GM21526 (cell line): Measurements from ENCODE around the gene CYP2A6.
"Not testable (repeated sequence)": the region's sequence is repeated elsewhere in the genome, so short reads cannot be mapped to it uniquely, and the experiment has no call there.

Experiments used
- ATAC-seq: cut with Tn5 transposase; IDR thresholded peaks from one replicate; pipeline ENCODE4 v1.9.1; 2021; ENCODE audit warnings: moderate library complexity; ENCODE audit not compliant: unreplicated experiment, low FRiP score

CYP2A6 gene

DNA sequence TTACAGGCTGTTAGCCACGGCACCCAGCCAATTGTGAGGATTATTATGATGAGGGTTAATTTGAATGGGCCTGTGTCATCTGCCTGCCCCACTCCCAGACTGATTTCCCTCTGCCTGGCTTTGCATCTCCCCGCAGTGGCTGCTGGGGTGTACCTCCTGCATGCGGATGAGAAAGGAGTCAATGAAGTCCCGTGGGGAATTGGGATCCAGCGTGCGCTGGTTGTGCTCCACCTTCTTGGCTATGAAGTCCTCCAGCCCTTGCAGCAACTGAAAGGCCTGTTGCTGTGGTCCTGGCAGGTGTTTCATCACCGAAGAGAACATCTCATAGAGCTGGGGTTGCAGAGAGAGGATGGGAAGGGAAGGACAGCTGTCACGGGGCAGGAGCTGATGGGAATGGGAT lies 3.5 kb downstream of the CYP2A6 start:
- not testable (repeated sequence) for ATAC-seq

DNA sequence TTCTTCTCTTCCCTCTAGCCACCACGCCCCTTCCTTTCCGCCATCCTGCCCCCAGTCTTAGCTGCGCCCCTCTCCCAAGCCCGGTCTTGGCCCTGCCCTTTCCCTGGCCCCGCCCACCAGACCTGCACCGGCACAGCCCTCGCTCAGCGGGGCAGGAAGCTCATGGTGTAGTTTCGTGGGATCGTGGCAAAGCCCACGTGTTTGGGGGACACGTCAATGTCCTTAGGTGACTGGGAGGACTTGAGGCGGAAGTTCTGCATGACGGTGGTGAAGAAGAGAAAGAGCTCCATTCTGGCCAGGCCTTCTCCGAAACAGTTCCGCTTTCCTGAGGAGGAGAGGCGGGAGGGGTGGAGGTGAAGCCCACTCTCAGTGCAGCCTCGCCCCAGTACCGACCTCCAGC lies 6.6 kb downstream of the CYP2A6 start:
- ATAC-seq: not testable (repeated sequence)

DNA sequence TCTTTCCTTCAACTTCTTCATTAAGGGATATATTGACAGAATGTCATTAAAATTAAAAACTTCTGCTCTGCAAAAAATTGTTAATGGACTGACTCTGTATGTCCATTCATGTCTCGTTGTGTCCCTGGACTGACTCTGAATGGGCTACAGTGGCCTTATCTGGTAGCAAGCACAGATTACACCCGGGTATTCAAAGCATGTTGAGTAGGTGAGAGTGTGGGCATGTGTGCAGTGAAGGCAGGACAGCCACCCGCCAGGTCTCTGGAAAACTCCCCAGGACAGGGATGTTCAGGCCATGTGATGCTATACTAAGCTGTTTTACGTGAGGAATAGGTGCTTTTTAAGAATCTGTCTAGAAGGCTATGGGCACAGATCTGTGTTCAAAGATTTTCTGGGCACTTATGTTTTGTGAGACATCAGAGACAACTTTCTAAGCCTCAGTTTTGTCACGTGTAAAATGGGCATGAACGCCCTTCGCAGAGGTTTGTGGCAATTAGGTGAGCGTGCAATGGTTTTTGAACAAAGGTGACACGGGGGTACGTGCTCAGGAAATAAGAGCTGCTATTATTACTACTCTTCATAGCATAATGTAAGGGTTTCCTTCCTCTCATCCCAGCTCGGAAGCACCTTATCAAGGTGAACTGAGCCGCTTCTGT lies 7.1 kb downstream of the CYP2A6 start:
- not testable (repeated sequence) for ATAC-seq

DNA sequence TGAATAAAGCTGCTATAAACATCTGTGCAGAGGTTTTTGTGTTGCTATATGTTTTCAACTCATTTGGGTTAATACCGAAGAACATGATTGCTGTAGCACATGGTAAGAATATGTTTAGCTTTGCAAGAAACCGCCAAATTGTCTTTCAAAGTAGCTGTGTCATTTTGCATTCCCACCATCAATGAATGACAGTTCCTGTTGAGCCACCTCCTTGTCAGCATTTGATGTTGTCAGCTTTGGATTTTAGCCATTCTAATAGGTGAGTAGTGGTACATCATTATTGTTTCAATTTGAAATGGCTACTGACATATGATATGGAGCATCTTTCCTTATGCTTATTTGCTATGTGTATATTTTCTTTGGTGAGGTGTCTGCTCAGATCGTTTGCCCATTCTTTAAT lies 8.2 kb downstream of the CYP2A6 start:
- not testable (repeated sequence) for ATAC-seq

DNA sequence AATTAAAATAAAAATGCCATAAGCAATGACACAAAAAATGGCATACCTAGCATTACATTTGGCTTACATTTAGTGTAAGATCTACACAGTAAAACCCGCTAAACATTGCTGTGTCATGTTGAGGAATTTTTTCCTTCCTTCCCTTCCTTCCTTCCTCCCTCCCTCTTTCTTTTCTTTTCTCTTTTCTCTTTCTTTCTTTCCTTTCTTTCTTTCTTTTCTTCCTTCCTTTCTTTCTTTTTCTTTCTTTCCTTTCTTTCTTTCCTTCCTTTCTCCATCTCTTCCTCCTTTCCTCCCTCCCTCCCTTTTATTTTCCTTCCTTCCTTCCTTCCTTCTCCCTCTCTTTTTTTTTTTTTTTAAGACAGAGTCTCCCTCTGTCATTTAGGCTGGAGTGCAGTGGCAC lies 11.8 kb downstream of the CYP2A6 start:
- ATAC-seq: not testable (repeated sequence)

DNA sequence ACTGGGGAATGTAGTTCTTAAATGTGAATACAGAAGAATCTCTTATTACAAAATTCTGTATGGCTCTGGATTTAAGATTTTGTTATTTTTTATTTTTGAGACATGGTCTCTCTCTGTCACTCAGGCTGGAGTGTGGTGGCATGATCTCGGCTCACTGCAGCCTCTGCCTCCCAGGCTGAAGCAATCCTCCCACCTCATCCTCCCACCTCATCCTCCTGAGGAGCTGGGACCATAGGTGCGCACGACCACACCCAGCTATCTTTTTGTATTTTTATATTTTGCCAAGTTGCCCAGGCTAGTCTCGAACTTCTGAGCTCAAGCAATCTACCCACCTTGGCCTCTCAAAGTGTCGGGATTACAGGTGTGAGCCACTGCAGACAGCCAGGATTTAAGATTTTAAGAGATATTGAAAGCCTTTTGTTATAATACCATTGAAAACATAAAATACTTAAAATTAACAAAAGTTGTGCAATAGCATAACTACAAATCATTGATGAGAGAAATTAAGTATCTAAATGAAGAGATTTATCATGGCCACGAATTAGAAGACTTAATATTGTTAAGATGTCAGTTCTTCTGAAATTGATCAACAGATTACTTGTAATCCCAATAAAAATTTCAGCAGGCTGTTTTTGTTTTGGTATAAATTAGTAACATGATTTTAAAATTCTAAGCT lies 13.4 kb downstream of the CYP2A6 start:
- ATAC-seq: no peak

DNA sequence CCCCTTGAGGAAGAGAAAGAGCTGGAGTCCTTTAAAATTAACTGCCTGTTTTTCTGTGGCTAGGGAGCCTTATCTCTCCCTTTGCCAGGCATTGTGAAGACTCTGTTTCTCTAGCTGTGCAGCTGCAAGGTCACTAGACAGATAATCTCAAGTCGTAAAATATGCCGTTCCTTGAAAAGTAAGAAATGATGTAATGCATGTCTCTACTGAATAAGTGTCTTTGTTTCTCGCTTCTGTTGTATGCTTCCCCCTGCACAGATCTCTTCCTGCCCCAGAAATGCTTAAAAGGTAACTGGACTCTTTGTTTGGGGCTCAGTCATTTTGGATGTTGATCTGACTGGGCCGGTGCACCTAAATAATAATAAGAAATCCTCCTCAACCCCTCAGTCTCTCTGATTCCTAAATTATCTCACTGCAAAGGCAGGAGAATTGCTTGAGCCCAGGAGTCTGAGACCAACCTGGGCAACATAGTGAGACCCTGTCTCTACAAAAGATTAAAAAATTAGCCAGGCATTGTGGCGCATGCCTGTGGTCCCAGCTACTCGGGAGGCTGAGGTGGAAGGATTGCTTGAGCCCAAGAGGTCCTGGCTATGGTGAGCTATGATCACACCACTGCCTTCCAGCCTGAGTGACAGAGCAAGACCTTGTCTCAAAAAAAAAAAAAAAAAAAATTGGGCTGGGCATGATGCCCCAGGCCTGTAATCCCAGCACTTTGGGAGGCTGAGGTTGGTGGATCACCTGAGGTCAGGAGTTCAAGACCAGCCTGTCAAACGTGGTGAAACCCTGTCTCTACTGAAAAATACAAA lies 16.3 kb downstream of the CYP2A6 start:
- ATAC-seq: not testable (repeated sequence)

DNA sequence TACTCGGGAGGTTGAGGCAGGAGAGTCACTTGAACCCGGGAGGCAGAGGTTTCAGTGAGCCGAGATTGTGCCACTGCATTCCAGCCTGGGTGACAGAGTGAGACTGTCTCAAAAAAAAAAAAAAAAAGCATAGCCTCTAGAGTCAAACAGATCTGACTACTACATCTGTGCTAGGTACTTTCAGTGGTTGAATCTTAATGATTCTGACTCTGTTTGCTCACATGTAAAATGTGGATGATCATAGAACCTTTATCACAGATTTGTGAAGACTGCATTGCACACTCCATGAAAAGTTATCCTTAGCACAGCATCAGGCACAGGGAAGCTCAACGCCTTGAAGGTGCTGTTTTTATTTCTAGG lies 17.8 kb downstream of the CYP2A6 start:
- not testable (repeated sequence) for ATAC-seq

DNA sequence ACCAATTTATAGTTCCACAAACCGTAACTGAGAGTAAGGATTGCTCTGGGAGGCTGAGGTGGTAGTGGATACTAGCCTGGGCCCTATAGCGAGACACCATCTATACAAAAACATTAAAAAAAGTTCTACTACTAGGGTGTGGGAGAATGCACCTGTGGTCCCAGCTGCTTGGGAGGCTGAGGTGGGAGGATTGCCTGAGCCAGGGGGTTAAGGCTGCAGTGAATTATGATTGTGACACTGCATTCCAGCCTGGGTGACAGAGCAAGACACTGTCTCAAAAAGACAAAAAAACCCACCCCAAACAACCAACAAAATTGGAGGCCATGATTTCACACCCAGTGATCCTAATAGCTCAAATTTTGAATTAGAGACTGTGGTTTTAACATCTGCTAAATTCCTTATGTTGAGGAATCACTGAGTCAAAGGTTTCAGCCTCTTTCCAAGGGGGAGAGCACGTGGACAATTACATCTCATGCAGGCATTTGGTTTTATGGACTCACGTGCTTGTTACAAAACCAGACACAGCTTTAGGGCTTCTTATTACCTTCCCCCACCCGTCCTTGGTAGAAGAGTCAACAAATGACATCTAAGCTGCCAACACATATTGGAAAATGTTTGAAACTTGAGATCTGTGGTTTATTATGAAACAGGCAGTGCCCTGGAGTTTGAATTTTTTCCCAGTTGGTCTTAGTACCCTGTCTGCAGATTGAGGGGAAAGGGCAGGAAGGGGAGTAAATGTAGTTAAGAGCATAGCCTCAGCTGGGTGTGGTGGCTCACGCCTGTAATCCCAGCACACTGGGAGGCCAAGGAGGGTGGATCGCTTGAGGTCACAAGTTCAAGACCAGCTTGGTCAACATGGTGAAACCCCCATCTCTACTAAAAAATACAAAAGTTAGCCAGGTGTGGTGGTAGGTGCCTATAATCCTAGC lies 18.5 kb downstream of the CYP2A6 start:
- no peak for ATAC-seq

DNA sequence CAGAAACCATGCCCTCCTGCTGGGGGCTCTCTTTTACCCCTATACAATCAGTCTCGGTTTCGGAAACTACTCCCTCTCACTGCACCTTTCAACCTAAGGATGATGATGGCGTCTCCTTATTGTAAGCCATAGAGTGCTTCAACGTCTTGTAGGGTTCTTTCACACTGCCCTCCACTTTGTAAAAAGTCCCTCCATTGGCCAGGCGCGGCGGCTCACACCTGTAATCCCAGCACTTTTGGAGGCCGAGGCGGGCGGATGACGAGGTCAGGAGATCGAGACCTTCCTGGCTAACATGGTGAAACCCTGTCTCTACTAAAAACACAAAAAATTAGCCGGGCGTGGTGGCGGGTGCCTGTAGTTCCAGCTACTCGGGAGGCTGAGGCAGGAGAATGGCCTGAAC lies 19.5 kb downstream of the CYP2A6 start:
- not testable (repeated sequence) for ATAC-seq

DNA sequence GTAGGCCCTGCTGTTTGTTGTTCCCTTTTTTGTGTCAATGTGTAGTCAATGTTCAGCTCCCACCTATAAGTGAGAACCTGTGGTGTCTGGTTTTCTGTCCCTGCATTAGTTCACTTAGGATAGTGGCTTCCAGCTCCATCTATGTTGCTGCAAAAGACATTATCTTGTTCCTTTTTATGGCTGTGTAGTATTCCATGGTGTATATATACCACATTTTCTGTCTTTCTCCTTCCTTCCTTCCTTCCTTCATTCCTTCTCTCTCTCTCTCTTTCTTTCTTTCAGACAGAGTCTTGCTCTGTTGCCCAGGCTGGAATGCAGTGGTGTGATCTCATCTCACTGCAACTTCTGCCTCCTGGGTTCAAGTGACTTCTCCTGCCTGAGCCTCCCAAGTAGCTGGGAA lies 21.0 kb downstream of the CYP2A6 start:
- no peak for ATAC-seq

DNA sequence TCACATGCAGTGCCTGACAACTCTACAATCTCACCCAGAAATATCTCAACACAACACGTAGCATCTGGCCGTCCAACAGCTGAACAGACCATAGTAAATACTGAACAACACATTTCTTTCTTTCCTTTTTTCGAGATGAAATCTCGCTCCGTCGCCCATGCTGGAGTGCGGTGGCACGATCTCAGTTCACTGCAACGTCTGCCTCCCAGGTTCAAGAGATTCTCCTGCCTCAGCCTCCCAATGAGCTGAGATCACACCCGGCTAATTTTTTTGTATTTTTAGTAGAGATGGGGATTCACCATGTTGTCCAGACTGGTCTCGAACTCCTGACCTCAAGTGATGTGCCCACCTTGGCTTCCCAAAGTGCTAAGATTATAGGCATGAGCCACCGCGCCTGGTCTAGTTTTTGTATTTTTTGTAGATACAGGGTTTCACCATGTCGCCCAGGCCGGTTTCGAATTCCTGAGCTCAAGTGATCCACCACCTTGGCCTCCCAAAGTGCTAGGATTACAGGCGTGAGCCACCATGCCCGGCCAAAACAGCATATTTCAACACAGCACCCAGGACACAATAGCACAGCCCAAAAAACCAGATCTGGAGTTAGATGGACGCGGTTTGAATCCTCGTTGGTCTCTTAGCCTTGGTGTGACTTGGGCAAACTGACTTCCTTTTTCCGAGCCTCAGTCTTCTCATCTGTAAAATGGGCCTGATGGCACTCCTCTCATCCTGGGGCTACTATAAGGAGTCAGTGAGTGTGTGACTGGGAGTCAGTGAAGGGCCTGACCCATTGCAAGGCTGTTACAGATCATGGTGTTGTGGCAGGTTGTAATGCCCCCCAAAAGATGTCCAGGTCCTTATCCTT lies 22.6 kb downstream of the CYP2A6 start:
- no peak for ATAC-seq

DNA sequence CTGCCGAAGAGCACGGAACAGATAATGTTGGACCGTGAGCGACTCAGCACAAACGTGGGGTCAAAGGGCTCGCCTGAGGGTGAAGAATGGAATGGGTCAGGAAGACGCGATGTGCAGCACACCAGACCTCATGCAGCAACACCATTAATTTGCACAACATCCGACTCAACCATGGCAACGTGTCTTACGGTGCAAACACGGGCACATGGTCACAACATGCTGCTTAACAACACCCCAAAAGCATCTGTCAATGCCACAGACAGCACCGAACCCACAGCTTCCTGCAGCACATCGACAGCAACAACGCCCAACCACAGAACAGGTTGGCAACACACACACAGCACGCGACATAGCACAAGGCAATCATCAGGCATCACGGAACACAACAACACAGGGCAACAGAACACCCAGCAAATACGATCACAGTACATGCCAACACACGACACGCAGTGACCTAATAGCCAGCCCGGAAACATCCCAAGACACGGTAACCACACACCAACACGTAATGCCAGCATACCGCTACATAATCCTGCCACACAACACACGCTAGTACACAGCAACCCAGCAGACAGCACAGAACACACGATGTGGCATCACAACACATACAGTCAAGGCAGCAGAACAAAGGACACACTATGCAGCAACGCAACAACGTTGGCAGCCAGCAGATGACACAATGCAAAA lies 23.4 kb downstream of the CYP2A6 start:
- ATAC-seq: not testable (repeated sequence)

DNA sequence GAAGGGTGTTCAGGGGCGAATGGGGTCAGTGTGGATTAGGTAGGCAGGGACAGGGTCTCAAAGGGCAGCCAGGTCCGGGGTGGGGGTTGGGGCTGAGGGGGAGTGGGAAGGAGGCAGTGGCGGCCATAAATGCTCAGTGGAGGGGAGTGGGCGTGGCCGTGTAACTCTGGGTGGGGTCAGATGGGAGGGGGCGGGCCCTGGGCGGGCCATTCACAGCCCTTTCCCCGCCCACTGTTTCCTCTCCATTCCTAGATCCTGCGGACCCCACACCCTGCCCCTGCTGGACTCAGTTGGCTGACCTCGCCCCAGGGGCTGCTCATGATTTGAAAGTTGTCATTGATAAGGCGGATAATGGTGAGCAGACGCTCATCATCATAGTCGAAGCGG lies 23.9 kb downstream of the CYP2A6 start:
- not testable (repeated sequence) for ATAC-seq

DNA sequence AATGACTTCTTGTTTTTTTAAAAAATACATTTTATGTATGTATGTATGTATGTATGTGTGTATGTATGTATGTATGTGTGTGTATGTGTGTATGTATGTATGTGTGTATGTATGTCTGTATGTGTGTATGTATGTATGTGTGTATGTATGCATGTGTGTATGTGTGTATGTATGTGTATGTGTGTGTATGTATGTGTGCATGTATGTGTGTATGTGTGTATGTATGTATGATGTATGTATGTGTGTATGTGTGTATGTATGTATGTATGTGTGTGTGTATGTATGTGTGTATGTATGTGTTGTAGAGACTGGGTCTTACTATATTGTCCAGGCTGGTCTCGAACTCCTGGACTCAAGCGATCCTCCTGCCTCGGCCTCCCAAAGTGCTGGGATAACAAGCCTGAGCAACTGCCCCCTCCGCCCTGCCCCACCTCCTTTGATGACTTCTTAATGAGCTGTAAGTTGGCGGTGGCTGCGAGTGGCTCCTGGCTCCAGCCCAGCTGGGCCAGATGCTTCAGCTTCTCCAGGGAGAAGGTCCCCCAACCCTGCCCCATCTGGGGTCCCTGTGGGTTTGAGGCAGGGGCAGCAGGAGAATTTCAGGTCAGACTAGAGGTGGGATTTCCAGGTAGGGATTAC lies 24.7 kb downstream of the CYP2A6 start:
- ATAC-seq: not testable (repeated sequence)

DNA sequence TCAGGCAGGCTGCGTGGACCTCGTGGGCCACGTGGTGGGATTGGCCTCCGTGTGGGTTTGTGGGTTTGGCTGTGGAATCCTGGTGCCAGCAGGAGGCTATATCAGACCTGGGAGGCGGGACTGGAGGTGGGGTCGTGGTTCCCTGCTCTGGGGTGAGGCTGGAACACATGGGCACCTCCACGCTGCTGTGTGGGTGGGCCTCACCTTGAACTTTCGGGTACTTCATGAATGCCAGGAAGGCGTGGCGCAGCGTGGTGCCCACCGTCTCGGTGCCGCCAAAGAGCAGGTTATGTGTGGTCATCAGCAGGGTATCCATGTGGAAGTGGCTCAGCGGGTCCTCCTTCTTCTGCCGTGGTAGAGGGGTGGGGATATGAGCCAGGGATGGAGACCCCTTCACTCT lies 25.3 kb downstream of the CYP2A6 start:
- ATAC-seq: not testable (repeated sequence)

DNA sequence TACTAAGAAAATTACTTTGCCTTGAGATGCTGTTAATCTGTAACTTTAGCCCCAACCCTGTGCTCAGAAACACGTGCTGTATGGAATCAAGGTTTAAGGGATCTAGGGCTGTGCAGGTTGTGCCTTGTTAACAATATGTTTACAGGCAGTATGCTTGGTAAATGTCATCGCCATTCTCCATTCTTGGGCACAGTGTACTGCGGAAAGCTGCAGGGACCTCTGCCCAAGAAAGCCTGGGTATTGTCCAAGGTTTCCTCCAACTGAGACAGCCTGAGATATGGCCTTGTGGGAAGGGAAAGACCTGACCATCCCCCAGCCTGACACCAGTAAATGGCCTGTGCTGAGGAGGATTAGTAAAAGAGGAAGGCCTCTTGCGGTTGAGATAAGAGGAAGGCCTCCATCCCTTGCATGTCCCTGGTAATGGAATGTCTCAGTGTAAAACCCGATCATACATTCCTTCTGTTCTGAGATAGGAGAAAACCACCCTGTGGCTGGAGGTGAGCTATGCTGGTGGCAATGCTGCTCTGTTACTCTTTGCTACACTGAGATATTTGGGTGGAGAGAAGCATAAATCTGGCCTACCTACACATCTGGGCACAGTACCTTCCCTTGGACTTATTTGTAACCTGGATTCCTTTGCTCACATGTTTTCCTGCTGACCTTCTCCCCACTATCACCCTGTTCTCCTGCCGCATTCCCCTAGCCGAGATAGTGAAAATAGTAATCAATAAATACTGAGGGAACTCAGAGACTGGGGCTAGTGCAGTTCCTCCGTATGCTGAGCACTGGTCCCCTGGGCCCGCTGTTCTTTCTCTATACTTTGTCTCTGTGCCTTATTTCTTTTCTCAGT lies 27.3 kb downstream of the CYP2A6 start:
- not testable (repeated sequence) for ATAC-seq

DNA sequence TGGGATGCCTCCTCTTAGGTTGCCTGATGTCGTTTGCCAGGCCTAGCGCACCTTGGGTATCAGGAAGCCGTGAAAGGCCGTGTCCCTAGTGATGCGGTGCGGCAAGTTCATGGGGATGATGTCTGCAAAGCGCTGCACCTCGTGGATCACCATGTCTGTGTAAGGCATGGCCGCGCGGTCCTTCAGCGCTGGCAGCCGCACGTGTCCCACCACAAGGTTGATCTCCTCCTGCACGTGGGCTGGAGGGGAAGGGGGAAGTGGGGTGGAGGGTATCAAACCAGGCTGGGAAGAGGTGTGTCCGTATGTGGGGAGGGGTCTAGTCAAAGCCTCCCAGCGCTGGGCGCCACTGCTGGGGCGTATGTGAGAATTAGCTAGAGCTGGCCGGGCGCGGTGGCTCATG lies 28.1 kb downstream of the CYP2A6 start:
- ATAC-seq: no peak
